ES-I3 (cell line): ENCODE measurements around the gene KIAA0825.
"Not testable (repeated sequence)": the region's sequence is repeated elsewhere in the genome, so short reads cannot be mapped to it uniquely, and the experiment has no call there.

Experiments
- H3K36me3 ChIP-seq: 2 replicates; pipeline ENCODE4 v1.6.1; 2013; ENCODE audit warnings: mild to moderate bottlenecking, low read length, control low read depth, moderate library complexity; ENCODE audit not compliant: insufficient read depth
- H3K4me1 ChIP-seq: 2 replicates; pipeline ENCODE4 v1.6.1; 2013; ENCODE audit warnings: mild to moderate bottlenecking, control low read depth, low read length; ENCODE audit not compliant: insufficient read depth
- H3K9ac ChIP-seq: 2 replicates; pipeline ENCODE4 v1.6.1; 2013; ENCODE audit warnings: low read depth, mild to moderate bottlenecking, low read length, moderate library complexity
- H3K9me3 ChIP-seq: 2 replicates; pipeline ENCODE4 v1.6.1; 2013; ENCODE audit warnings: mild to moderate bottlenecking, low read length, moderate library complexity; ENCODE audit not compliant: control insufficient read depth, insufficient read depth

Gene KIAA0825

DNA sequence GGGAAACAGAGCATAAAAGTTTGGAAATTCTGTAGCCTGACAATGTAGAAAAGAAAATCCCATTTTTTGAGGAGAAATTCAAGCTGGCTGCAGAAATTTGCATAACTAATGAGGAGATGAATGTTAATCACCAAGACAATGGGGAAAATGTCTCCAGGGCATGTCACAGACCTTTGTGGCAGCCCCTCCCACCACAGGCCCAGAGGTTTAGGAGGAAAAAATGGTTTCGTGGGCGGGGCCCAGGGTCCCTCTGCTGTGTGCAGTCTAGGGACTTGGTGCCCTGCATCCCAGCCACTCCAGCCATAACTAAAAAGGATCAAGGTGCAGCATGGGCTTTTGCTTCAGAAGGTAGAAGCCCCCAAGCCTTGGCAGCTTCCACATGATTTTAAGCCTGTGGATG is 502.1 kb downstream of the KIAA0825 start:
- H3K36me3 ChIP-seq, H3K9ac ChIP-seq, H3K4me1 ChIP-seq, H3K9me3 ChIP-seq: not testable (repeated sequence)

DNA sequence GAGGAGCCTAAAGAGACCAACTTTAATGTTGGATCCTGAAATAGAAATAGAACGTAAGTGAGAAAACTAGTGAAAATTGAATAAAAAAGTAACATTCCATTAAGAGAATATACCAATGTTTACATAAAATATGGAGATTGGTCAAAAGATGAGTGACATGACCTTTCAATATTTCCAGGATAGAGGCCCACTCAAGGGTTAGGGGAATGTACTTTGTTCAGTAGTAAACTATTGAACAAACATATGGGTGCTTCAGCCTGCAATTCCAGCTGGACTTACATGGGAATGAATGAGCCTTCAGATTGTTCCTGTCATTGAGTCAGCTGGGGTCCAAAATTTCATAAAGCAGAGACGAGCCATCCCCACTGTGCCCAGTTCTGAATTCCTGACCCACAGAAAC is 505.3 kb downstream of the KIAA0825 start:
- Histone ChIP-seq H3K4me1 (no peaks in the 10 kb centered on the region), H3K36me3 (no peaks in the 10 kb centered on the region; the same call in 1 of the 2 replicates), H3K9me3 (no peaks in the 10 kb centered on the region; the same call in 1 of the 2 replicates), H3K9ac (no peak overlapping the region)

DNA sequence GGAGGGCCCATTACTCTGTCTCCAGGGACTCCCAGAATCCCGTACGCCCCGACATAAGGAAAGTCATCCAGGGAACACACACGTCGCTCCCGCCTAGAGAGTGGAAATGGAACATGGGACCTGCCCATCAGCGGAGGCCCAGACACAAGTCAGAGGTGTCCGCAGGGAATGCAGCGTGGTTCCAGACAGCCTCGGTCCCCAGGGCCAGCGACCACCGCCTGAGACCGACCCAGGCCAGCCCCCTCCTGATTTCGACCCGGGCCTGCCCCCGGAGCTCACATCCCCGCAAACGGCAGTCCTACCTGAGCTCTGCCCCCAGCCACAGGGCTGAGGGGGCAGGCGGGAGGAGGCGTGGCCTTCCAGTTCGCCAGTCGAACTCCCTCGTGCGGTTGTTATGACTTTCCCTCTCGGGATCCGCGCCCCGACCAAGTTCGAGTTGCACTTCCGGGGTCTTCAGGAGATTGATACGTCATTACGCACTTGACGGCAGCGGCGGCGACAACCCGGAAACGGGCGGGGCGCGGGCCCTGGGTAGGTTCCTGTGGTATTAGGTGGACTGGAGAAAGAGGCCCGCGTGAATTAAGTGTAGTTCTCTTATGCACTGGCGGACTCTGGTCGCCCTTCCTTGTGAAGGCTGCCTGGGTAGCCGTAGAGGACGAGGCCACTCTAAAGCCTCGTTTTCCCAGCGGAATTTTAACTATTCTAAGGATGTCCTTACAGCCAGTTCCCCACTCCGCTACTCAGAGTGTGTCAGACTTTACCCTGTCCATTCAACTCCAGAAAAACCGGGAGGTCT is 507.0 kb downstream of the KIAA0825 start:
- Histone ChIP-seq H3K9ac (peak overlapping the region; percentile 91), H3K4me1 (no peaks in the 10 kb centered on the region), H3K9me3 (no peaks in the 10 kb centered on the region; the same call in 1 of the 2 replicates), H3K36me3 (no peaks in the 10 kb centered on the region; the same call in 1 of the 2 replicates)

DNA sequence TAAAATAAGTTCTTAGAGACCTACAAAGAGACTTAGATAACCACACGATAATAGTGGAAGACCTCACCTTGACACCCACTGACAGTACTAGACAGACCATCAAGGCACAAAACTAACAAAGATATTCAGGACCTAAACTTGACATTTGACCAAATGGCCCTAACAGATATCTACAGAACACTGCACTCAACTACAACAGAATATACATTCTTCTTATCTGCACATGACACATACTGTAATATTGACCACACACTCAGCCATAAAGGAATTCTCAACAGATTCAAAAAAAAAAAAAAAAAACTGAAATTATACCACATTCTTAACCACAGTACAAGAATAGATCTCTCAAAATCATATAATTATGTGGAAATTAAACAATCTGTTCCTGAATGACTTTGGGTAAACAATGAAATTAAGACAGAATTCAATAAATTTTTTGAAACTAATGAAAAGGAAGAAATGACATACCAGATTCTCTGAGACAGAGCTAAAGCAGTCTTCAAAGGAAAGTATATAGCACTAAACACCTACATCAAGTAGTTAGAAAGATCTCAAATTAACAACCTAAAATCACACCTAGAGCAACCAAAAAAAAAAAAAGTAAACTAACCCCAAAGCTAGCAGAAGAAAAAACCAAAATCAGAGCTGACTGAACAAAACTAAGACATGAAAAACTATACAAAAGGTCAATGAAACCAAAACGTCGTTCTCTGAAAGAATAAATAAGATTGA is 514.7 kb downstream of the KIAA0825 start:
- H3K9ac ChIP-seq: no peak overlapping the region
- peaks cover 8% of the 10 kb centered on the region for H3K9me3 ChIP-seq
- no peaks in the 10 kb centered on the region for H3K4me1 ChIP-seq

More for the DNA sequence above, 514.7 kb downstream of the KIAA0825 start:
- H3K36me3 ChIP-seq: no peaks in the 10 kb centered on the region
